ENCODE data around the gene RPL41. TPM values are rescaled to one million over a fixed set of nuclear protein-coding genes. Genes with fewer than 3 reads are reported as not detected.
A peak's percentile ranks its signal among the peaks of the same experiment; 100 is the strongest.

RPL41 gene
- total and polyA plus RNA-seq, 9 of the 15 experiments (the other 6 are each of a cell fraction or from before 2014, with no cell fraction given): 3,403 to 11,276 (median 5,604) TPM

DNA sequence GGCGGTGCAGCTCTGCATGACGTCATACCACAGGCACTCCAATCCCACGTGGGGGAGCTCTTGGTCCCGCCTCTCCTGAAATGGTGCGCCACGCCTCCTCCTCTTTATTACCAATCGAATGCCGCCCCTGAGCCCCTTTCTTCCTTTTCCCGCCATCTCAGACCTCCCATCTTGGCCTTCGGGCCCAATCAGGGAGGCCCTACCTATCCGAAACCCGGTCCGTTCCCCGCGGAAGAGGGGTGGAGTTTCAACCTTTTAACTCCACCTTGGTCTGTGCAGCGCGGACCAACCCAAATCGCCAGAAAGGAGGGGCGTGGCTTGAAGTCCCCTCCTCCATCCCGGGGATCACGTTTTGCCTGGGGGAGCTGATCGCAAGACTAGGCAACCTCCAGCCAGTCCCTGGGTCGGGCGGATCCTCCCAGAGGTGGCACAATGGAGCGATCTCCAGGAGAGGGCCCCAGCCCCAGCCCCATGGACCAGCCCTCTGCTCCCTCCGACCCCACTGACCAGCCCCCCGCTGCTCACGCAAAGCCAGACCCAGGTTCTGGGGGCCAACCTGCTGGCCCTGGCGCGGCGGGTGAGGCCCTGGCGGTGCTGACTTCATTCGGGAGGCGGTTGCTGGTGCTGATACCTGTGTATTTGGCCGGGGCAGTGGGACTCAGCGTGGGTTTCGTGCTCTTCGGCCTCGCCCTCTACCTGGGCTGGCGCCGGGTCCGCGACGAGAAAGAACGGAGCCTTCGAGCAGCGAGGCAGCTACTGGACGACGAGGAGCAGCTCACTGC lies 11.6 kb downstream of the RPL41 start, which contains the start of gene ESYT1 (continued):
- no peak for TF ChIP-seq BMI1 (IDR thresholded peaks at IDR 0.05; ENCODE audit: low read length)
- TF ChIP-seq RBM25 (IDR thresholded peaks at IDR 0.05; ENCODE audit: low read depth, low read length, severe bottlenecking): no peak
- TF ChIP-seq CCNT2 (IDR thresholded peaks at IDR 0.05; ENCODE audit: borderline replicate concordance, extremely low read depth, insufficient read length, low read depth, low read length): peak; percentile 42
- TF ChIP-seq RCOR1 (IDR thresholded peaks at IDR 0.05; ENCODE audit: borderline replicate concordance in 1 of 2, low read depth in 2 of 2, low read length in 2 of 2): no peak
- TF ChIP-seq ZNF140 (CRISPR knock-in tag; IDR thresholded peaks at IDR 0.05): no peak
- TF ChIP-seq SMAD3 (CRISPR knock-in tag; conservative IDR thresholded peaks at IDR 0.05): no peak
- peak; percentile 15; the same call in 1 of the 2 replicates for TF ChIP-seq TAF7 (tag; IDR thresholded peaks at IDR 0.05)
- TF ChIP-seq, protein P1, sequence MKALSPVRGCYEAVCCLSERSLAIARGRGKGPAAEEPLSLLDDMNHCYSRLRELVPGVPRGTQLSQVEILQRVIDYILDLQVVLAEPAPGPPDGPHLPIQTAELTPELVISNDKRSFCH (CRISPR knock-in tag; IDR thresholded peaks at IDR 0.05): no peak
- TF ChIP-seq, protein P1 (tag; IDR thresholded peaks at IDR 0.05): no peak
- TF ChIP-seq THAP7 (CRISPR knock-in tag; IDR thresholded peaks at IDR 0.05): no peak
- TF ChIP-seq MCM5 (IDR thresholded peaks at IDR 0.05; ENCODE audit: low read depth): no peak
- TF ChIP-seq ZC3H8 (IDR thresholded peaks at IDR 0.05): no peak
- no peak for TF ChIP-seq SNIP1 (IDR thresholded peaks at IDR 0.05; ENCODE audit: low read depth)
- no peak for TF ChIP-seq ARID3A (IDR thresholded peaks at IDR 0.05; ENCODE audit: borderline replicate concordance, low read depth, low read length)
- TF ChIP-seq, protein P2, sequence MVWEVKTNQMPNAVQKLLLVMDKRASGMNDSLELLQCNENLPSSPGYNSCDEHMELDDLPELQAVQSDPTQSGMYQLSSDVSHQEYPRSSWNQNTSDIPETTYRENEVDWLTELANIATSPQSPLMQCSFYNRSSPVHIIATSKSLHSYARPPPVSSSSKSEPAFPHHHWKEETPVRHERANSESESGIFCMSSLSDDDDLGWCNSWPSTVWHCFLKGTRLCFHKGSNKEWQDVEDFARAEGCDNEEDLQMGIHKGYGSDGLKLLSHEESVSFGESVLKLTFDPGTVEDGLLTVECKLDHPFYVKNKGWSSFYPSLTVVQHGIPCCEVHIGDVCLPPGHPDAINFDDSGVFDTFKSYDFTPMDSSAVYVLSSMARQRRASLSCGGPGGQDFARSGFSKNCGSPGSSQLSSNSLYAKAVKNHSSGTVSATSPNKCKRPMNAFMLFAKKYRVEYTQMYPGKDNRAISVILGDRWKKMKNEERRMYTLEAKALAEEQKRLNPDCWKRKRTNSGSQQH (CRISPR knock-in tag; IDR thresholded peaks at IDR 0.05): no peak
- TF ChIP-seq DDX20 (tag; IDR thresholded peaks at IDR 0.05; ENCODE audit: low read depth): no peak
- peak; percentile 30; the same call in 1 of the 2 replicates for TF ChIP-seq KLF6 (CRISPR knock-in tag; IDR thresholded peaks at IDR 0.05; ENCODE audit: borderline replicate concordance)
- no peak for TF ChIP-seq NEUROD1 (IDR thresholded peaks at IDR 0.05; ENCODE audit: borderline replicate concordance, low read depth, low read length, partially characterized antibody)
- peak; percentile 74 for TF ChIP-seq HNRNPLL (IDR thresholded peaks at IDR 0.05; ENCODE audit: low read depth, low read length, poor library complexity, severe bottlenecking)
- TF ChIP-seq HEY1 (CRISPR knock-in tag; IDR thresholded peaks at IDR 0.05; ENCODE audit: borderline replicate concordance): no peak
- TF ChIP-seq OTX1 (CRISPR knock-in tag; IDR thresholded peaks at IDR 0.05): no peak
- TF ChIP-seq GABPB2 (CRISPR knock-in tag; conservative IDR thresholded peaks at IDR 0.05): 0 out of 2 replicates have a peak, but pooled peaks have one; percentile 46

Data from K562 (cell line).